Loucy (cell line): ENCODE measurements around the gene GIT1.

Source experiments
- H2AFZ ChIP-seq: fragments of 200-600 bp; sonication (generic); 2 replicates; pipeline ENCODE4 v1.6.0; 2016; ENCODE audit warnings: antibody characterized with exemption, mild to moderate bottlenecking, low read length, moderate library complexity
- H3F3A ChIP-seq: fragments of 200-600 bp; 2 replicates; pipeline ENCODE4 v1.6.0; 2016; ENCODE audit warnings: antibody characterized with exemption, low read depth, mild to moderate bottlenecking
- H3K27me3 ChIP-seq: fragments of 200-600 bp; sonication (generic); 2 replicates; pipeline ENCODE4 v1.6.1; 2014; ENCODE audit warnings: low read length, mild to moderate bottlenecking; ENCODE audit not compliant: insufficient read depth, poor library complexity, severe bottlenecking
- H3K36me3 ChIP-seq: fragments of 200-600 bp; sonication (generic); 2 replicates; pipeline ENCODE4 v1.6.1; 2016; ENCODE audit warnings: low read length; ENCODE audit not compliant: insufficient read depth
- H3K4me1 ChIP-seq: fragments of 200-600 bp; sonication (generic); 2 replicates; pipeline ENCODE4 v1.5.1; 2014; ENCODE audit warnings: low read length, mild to moderate bottlenecking; ENCODE audit not compliant: insufficient read depth, poor library complexity, severe bottlenecking
- H3K4me2 ChIP-seq: fragments of 200-600 bp; sonication (generic); 2 replicates; pipeline ENCODE4 v1.6.0; 2014; ENCODE audit warnings: antibody characterized with exemption, low read length, low read depth, mild to moderate bottlenecking; ENCODE audit not compliant: poor library complexity, severe bottlenecking
- H3K4me3 ChIP-seq: fragments of 200-600 bp; sonication (generic); 2 replicates; pipeline ENCODE4 v1.5.1; 2014; ENCODE audit warnings: low read length, mild to moderate bottlenecking, mixed read lengths; ENCODE audit not compliant: poor library complexity, severe bottlenecking
- H3K79me2 ChIP-seq: fragments of 200-600 bp; sonication (generic); 2 replicates; pipeline ENCODE4 v1.6.1; 2014; ENCODE audit warnings: low read length; ENCODE audit not compliant: insufficient read depth
- H3K9ac ChIP-seq: fragments of 200-600 bp; sonication (generic); 2 replicates; pipeline ENCODE4 v1.6.0; 2014; ENCODE audit warnings: mild to moderate bottlenecking, low read depth, low read length, moderate library complexity; ENCODE audit not compliant: poor library complexity, severe bottlenecking
- H3K9me2 ChIP-seq: fragments of 200-600 bp; sonication (generic); replicated peaks from 2 replicates; pipeline ENCODE4 v1.6.1; 2016; ENCODE audit warnings: low read depth, low read length, mixed read lengths
- H3K9me3 ChIP-seq: fragments of 200-600 bp; sonication (generic); 2 replicates; pipeline ENCODE4 v1.6.1; 2014; ENCODE audit warnings: mild to moderate bottlenecking, antibody characterized with exemption, low read length, low read depth; ENCODE audit not compliant: insufficient read depth
- H4K20me1 ChIP-seq: fragments of 200-600 bp; sonication (generic); 2 replicates; pipeline ENCODE4 v1.6.0; 2014; ENCODE audit warnings: antibody characterized with exemption, low read length, mild to moderate bottlenecking; ENCODE audit not compliant: insufficient read depth, poor library complexity, severe bottlenecking
- EZH2phosphoT487 ChIP-seq: fragments of 200-600 bp; IDR thresholded peaks from 2 replicates; pipeline ENCODE4 v1.6.1; 2018; ENCODE audit warnings: antibody characterized with exemption, mild to moderate bottlenecking, moderate library complexity, borderline replicate concordance
- TF ChIP-seq, protein P1 (sequence below): fragments of 200-600 bp; sonication (generic); conservative IDR thresholded peaks from 2 replicates; pipeline ENCODE4 v1.5.1; 2014; ENCODE audit warnings: mild to moderate bottlenecking, antibody characterized with exemption, low read length

Gene GIT1

GRCh38 chr17:29597361-29598172 is 8.1 kb upstream of the GIT1 start:
- no peaks in the 10 kb centered on the region for H3K9me3 ChIP-seq
- H3F3A ChIP-seq, result no peaks in the 10 kb centered on the region
- TF ChIP-seq EZH2phosphoT487, result no peak
- TF ChIP-seq, protein P1, sequence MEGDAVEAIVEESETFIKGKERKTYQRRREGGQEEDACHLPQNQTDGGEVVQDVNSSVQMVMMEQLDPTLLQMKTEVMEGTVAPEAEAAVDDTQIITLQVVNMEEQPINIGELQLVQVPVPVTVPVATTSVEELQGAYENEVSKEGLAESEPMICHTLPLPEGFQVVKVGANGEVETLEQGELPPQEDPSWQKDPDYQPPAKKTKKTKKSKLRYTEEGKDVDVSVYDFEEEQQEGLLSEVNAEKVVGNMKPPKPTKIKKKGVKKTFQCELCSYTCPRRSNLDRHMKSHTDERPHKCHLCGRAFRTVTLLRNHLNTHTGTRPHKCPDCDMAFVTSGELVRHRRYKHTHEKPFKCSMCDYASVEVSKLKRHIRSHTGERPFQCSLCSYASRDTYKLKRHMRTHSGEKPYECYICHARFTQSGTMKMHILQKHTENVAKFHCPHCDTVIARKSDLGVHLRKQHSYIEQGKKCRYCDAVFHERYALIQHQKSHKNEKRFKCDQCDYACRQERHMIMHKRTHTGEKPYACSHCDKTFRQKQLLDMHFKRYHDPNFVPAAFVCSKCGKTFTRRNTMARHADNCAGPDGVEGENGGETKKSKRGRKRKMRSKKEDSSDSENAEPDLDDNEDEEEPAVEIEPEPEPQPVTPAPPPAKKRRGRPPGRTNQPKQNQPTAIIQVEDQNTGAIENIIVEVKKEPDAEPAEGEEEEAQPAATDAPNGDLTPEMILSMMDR, result no peak
- H3K79me2 ChIP-seq, result no peaks in the 10 kb centered on the region
- no peaks in the 10 kb centered on the region for H3K27me3 ChIP-seq
- H3K36me3 ChIP-seq, result no peaks in the 10 kb centered on the region
- peaks cover 7% of the 10 kb centered on the region for H3K4me1 ChIP-seq
- no peaks in the 10 kb centered on the region for H3K9me2 ChIP-seq
- no peaks in the 10 kb centered on the region for H4K20me1 ChIP-seq
- no peak overlapping the region for H3K4me2 ChIP-seq
- no peak overlapping the region for H3K4me3 ChIP-seq
- H2AFZ ChIP-seq, result no peak overlapping the region
- no peak overlapping the region for H3K9ac ChIP-seq

DNA sequence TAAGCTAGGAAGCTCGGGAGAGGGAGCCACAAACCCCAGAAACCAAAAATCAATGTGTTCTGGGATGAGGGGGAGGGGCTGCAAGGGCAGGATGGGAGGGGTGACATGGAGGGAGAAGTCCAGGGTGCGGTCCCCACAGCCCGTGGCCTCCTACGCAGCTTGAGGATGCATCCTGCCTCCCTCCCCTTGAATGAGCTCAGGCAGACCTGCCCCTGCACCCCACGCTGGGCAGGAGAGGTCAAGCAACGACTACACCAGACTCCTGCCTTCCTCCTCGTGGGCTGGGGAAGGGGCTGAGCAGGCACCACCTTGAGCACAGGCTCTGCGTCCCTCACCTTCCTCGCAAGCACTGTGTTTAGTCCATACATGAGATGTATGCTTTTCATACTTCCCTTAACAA is 7.4 kb upstream of the GIT1 start:
- H3K27me3 ChIP-seq, result no peaks in the 10 kb centered on the region
- H3K36me3 ChIP-seq, result no peaks in the 10 kb centered on the region
- H3K79me2 ChIP-seq, result no peaks in the 10 kb centered on the region
- H4K20me1 ChIP-seq, result no peaks in the 10 kb centered on the region
- H3K4me2 ChIP-seq, result no peak overlapping the region
- H3K4me1 ChIP-seq, result peaks cover 15% of the 10 kb centered on the region
- TF ChIP-seq, protein P1, result no peak
- no peak for TF ChIP-seq EZH2phosphoT487
- H2AFZ ChIP-seq, result no peak overlapping the region
- no peak overlapping the region for H3K4me3 ChIP-seq
- no peaks in the 10 kb centered on the region for H3K9me3 ChIP-seq
- no peak overlapping the region for H3K9ac ChIP-seq
- no peaks in the 10 kb centered on the region for H3F3A ChIP-seq
- H3K9me2 ChIP-seq, result no peaks in the 10 kb centered on the region

DNA sequence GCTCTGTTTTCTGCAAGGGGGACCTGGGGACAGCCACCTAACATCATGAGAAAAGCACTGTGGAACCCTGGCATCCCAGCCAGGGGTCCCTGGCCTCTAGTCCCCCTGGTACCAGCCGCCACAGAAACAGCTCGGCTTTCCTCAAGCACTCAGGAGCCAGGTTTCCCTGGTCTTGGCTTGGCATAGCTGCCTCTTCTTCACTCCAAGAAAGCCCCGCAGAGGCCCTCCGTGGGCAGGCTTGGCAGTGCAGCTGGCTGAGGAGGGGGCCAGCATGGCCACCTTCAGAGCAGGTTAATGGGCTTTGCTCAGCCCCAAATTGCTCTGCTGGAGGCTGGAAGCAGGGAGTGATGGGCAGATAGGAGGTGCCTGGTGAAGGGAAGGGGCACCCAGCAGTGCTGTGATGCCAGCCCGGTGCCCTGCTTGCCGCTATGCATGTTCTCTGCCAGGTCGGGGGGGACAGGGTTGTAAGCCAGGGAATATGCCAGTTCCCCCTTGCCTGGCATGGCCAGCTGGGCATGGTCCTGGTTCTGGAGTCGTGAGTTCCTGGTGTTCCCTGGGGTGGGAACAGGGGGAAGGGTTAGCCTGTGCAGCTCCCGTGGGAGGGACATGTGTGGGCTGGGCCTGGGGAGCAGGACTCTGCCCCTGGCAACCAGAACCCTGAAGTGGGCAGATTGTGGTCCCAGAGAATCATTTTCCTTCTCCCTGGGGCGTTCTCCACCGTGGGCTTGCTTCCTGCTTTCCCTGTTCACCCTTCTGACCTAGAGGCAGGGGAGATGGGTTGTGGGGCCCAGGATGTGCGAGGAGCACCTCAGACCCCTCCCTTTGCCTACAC is 6.7 kb upstream of the GIT1 start:
- Histone ChIP-seq H4K20me1 (no peaks in the 10 kb centered on the region), H3K79me2 (no peaks in the 10 kb centered on the region), H3K9me3 (no peaks in the 10 kb centered on the region), H3K4me2 (no peak overlapping the region), H3K4me3 (no peak overlapping the region), H3K9me2 (no peaks in the 10 kb centered on the region), H3K9ac (no peak overlapping the region), H3K4me1 (peaks cover 20% of the 10 kb centered on the region), H3F3A (no peaks in the 10 kb centered on the region), H3K36me3 (no peaks in the 10 kb centered on the region), H3K27me3 (no peaks in the 10 kb centered on the region), H2AFZ (no peak overlapping the region)
- TF ChIP-seq EZH2phosphoT487, result no peak
- TF ChIP-seq, protein P1, result no peak
